ENCODE results near the gene CDC7. TPM values are rescaled to one million over a fixed set of nuclear protein-coding genes. Genes with fewer than 3 reads are reported as not detected.

Gene CDC7
- total and polyA plus RNA-seq, 2 of the 13 experiments (the other 11 are each of a cell fraction or from before 2014, with no cell fraction given): 2.5 to 12.6 TPM

- no peak for TF ChIP-seq SOX6 (IDR thresholded peaks at IDR 0.05)
- TF ChIP-seq SOX6 (CRISPR knock-in tag; IDR thresholded peaks at IDR 0.05): peak; percentile 16; the same call in 1 of the 2 replicates
- 0 out of 2 replicates have a peak, but pooled peaks have one; percentile 31 for TF ChIP-seq ZBTB2 (CRISPR knock-in tag; IDR thresholded peaks at IDR 0.05; ENCODE audit: low read depth)
- peak; percentile 35; the same call in 1 of the 2 replicates for TF ChIP-seq PHF20 (CRISPR knock-in tag; IDR thresholded peaks at IDR 0.05)
- TF ChIP-seq FOXA3 (CRISPR knock-in tag; IDR thresholded peaks at IDR 0.05): peak; percentile 18; the same call in 1 of the 2 replicates
- no peak for TF ChIP-seq HNRNPK (IDR thresholded peaks at IDR 0.05; ENCODE audit: low read depth, low read length, poor library complexity, severe bottlenecking)
- TF ChIP-seq SNAPC2 (CRISPR knock-in tag; IDR thresholded peaks at IDR 0.05): no peak
- TF ChIP-seq KLF11 (CRISPR knock-in tag; IDR thresholded peaks at IDR 0.05): 0 out of 2 replicates have a peak, but pooled peaks have one; percentile 28
- TF ChIP-seq CEBPZ (IDR thresholded peaks at IDR 0.05; ENCODE audit: low read length): no peak
- TF ChIP-seq ZNF768 (CRISPR knock-in tag; IDR thresholded peaks at IDR 0.05): peak; percentile 30; the same call in 1 of the 2 replicates
- TF ChIP-seq SALL1 (CRISPR knock-in tag; IDR thresholded peaks at IDR 0.05): peak; percentile 77
- TF ChIP-seq PCBP1 (IDR thresholded peaks at IDR 0.05; ENCODE audit: borderline replicate concordance, low read depth, low read length): 0 out of 2 replicates have a peak, but pooled peaks have one; percentile 30
- TF ChIP-seq XBP1 (CRISPR knock-in tag; IDR thresholded peaks at IDR 0.05): 0 out of 2 replicates have a peak, but pooled peaks have one; percentile 9
- TF ChIP-seq POGZ (CRISPR knock-in tag; IDR thresholded peaks at IDR 0.05): no peak
- no peak for TF ChIP-seq TCF12 (IDR thresholded peaks at IDR 0.05)
- 0 out of 2 replicates have a peak, but pooled peaks have one; percentile 55 for TF ChIP-seq TCF12 (CRISPR knock-in tag; IDR thresholded peaks at IDR 0.05)
- TF ChIP-seq ZBTB20 (CRISPR knock-in tag; IDR thresholded peaks at IDR 0.05; ENCODE audit: borderline replicate concordance, low read depth): 0 out of 2 replicates have a peak, but pooled peaks have one; percentile 36
- TF ChIP-seq E2F2 (CRISPR knock-in tag; IDR thresholded peaks at IDR 0.05; ENCODE audit: borderline replicate concordance): peak; percentile 70; the same call in 1 of the 2 replicates
- no peak; the same call in 1 of the 2 replicates for TF ChIP-seq IRF2 (CRISPR knock-in tag; IDR thresholded peaks at IDR 0.05)
- TF ChIP-seq NR0B2 (CRISPR knock-in tag; IDR thresholded peaks at IDR 0.05): peak; percentile 50; the same call in 1 of the 2 replicates
- no peak for TF ChIP-seq SOX5 (CRISPR knock-in tag; IDR thresholded peaks at IDR 0.05; ENCODE audit: borderline replicate concordance)
- TF ChIP-seq CEBPB (IDR thresholded peaks at IDR 0.05; ENCODE audit: borderline replicate concordance, low read depth, low read length): peak; percentile 95
- no peak for TF ChIP-seq NAIF1 (CRISPR knock-in tag; IDR thresholded peaks at IDR 0.05; ENCODE audit: borderline replicate concordance)
- no peak for TF ChIP-seq ZNF468 (CRISPR knock-in tag; IDR thresholded peaks at IDR 0.05)
These were observed at the start of gene CDC7 (continued) for GRCh38 chr1:91500756-91501522.

Measured in HepG2 (cell line).